ENCODE results near the gene XCR1.
"Not testable (repeated sequence)": the region's sequence is repeated elsewhere in the genome, so short reads cannot be mapped to it uniquely, and the experiment has no call there.

The XCR1 gene

GRCh38 chr3:46010519-46011113 is 16.7 kb downstream of the XCR1 start:
- no peak overlapping the region for H3K4me3 ChIP-seq (ENCODE audit: low read depth in 1 of 5, low read length in 5 of 5)
- H3K9ac ChIP-seq (ENCODE audit: low read length in 5 of 5) = no peak overlapping the region
- H3K9me3 ChIP-seq (ENCODE audit: control insufficient read depth in 5 of 5, low read length in 5 of 5) = no peaks in the 10 kb centered on the region
- H3K36me3 ChIP-seq (ENCODE audit: control insufficient read depth in 5 of 5, insufficient read depth in 5 of 5, low read length in 5 of 5) = no peaks in the 10 kb centered on the region
- H3K4me1 ChIP-seq (ENCODE audit: control insufficient read depth in 5 of 5, insufficient read depth in 5 of 5, low read length in 5 of 5) = peaks cover 0 to 14% (median 9%) of the 10 kb centered on the region in 5 donors
- H3K27ac ChIP-seq (ENCODE audit: low read depth, low read length) = no peak overlapping the region
- no peaks in the 10 kb centered on the region for H3K27me3 ChIP-seq (ENCODE audit: control insufficient read depth in 5 of 5, insufficient read depth in 4 of 5, low read length in 5 of 5)

DNA sequence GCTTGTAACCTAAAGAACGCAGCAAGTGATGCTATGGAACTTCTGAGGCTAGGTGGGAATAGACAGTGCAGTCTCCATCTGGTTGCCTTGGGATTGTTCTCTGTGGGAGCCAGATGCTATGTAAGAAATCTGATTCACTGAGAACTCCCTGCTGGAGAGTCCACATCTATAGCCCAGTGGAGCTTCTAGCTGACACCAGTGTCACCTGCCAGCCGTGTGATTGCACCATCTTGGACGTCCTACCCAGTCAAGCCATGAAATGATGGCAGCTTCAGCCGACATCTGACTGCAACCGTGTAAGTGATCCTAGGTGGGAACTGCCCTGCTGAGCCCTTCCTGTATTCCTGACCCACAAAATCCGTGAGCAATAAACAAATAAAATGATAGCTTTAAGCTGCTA is 19.2 kb downstream of the XCR1 start:
- Histone ChIP-seq H3K9me3 (ENCODE audit: control insufficient read depth in 5 of 5, low read length in 5 of 5) (no peaks in the 10 kb centered on the region), H3K4me3 (ENCODE audit: low read depth in 1 of 5, low read length in 5 of 5) (no peak overlapping the region), H3K4me1 (ENCODE audit: control insufficient read depth in 5 of 5, insufficient read depth in 5 of 5, low read length in 5 of 5) (peaks cover 0 to 16% (median 9%) of the 10 kb centered on the region in 5 donors), H3K27ac (ENCODE audit: low read depth, low read length) (no peak overlapping the region), H3K27me3 (ENCODE audit: control insufficient read depth in 5 of 5, insufficient read depth in 4 of 5, low read length in 5 of 5) (no peaks in the 10 kb centered on the region), H3K9ac (ENCODE audit: low read length in 5 of 5) (no peak overlapping the region), H3K36me3 (ENCODE audit: control insufficient read depth in 5 of 5, insufficient read depth in 5 of 5, low read length in 5 of 5) (no peaks in the 10 kb centered on the region)

- H3K4me3 ChIP-seq (ENCODE audit: low read depth in 1 of 5, low read length in 5 of 5) = no peak overlapping the region
- no peak overlapping the region for H3K9ac ChIP-seq (ENCODE audit: low read length in 5 of 5)
- peaks cover 0 to 16% (median 9%) of the 10 kb centered on the region in 5 donors for H3K4me1 ChIP-seq (ENCODE audit: control insufficient read depth in 5 of 5, insufficient read depth in 5 of 5, low read length in 5 of 5)
- H3K9me3 ChIP-seq (ENCODE audit: control insufficient read depth in 5 of 5, low read length in 5 of 5) = no peaks in the 10 kb centered on the region
- peak overlapping the region; percentile 51 for H3K27ac ChIP-seq (ENCODE audit: low read depth, low read length)
- H3K27me3 ChIP-seq (ENCODE audit: control insufficient read depth in 5 of 5, insufficient read depth in 4 of 5, low read length in 5 of 5) = no peaks in the 10 kb centered on the region
- H3K36me3 ChIP-seq (ENCODE audit: control insufficient read depth in 5 of 5, insufficient read depth in 5 of 5, low read length in 5 of 5) = no peaks in the 10 kb centered on the region
These were observed 20.0 kb downstream of the XCR1 start for GRCh38 chr3:46007280-46007679.

DNA sequence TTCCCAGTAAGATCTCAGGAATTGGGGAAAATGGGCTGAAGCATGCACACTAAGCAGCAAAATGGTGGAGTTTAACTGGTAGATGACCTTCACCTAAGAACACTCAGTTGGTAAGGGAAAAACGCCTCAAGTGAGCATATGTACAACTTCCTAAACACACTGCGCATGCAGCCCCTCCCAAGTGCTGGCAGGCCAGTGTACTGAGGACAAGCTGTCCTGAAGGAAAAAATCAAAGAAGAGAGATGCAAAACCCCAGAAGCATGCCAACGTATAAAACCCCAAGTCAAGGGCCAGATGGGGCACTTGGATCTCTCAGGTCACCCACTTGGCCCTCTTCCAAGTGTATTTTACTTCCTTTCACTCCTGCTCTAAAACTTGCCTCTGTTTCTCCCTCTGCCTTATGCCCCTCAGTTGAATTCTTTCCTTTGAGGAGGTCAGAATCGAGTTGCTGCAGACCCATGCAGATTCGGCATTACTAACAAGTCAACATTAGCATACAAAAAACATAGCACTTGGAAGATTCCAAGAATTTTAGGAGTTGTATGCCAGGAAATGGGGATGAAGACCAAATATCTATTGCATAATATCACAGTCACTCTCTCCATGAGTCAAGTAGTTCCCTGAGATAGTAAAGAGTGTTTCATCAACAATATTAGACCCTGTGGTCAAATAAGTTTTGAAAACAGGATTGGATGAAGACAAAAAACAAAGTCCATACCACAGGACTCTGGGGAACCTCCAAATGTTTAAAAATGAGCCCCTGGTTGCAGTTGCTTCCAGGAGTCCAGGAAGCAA is 20.8 kb downstream of the XCR1 start:
- Histone ChIP-seq H3K4me3 (ENCODE audit: low read depth in 1 of 5, low read length in 5 of 5) (peak overlapping the region in 1 of 5 donors; percentile 4), H3K27ac (ENCODE audit: low read depth, low read length) (peak overlapping the region; percentile 51), H3K9ac (ENCODE audit: low read length in 5 of 5) (peak overlapping the region in 1 of 5 donors; percentile 2), H3K4me1 (ENCODE audit: control insufficient read depth in 5 of 5, insufficient read depth in 5 of 5, low read length in 5 of 5) (peaks cover 0 to 16% (median 9%) of the 10 kb centered on the region in 5 donors), H3K9me3 (ENCODE audit: control insufficient read depth in 5 of 5, low read length in 5 of 5) (no peaks in the 10 kb centered on the region), H3K27me3 (ENCODE audit: control insufficient read depth in 5 of 5, insufficient read depth in 4 of 5, low read length in 5 of 5) (no peaks in the 10 kb centered on the region), H3K36me3 (ENCODE audit: control insufficient read depth in 5 of 5, insufficient read depth in 5 of 5, low read length in 5 of 5) (no peaks in the 10 kb centered on the region)

DNA sequence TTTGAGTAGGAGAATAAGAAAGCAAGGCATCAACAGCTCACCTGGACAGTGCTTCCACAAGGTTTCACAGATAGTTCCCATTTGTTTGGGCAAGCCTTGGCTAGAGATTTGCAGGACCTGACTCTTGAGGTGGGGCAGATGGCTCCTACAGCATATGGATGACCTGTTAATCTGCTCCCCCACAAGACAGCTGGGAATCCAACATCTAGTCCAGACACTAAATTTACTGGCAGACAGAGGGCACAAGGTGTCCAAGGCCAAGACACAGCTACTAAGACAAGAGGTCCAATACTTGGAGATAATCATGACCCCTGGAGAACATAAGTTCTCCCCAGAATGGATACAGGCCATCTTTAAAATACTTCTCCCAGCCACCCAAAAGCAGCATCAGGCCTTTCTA is 23.6 kb downstream of the XCR1 start:
- not testable (repeated sequence) for H3K4me3 ChIP-seq (ENCODE audit: low read depth in 1 of 5, low read length in 5 of 5); H3K36me3 ChIP-seq (ENCODE audit: control insufficient read depth in 5 of 5, insufficient read depth in 5 of 5, low read length in 5 of 5)

GRCh38 chr3:46001178-46001577 is 26.1 kb downstream of the XCR1 start:
- Histone ChIP-seq H3K4me3 (ENCODE audit: low read depth in 1 of 5, low read length in 5 of 5) (no peak overlapping the region), H3K9ac (ENCODE audit: low read length in 5 of 5) (no peak overlapping the region), H3K36me3 (ENCODE audit: control insufficient read depth in 5 of 5, insufficient read depth in 5 of 5, low read length in 5 of 5) (no peaks in the 10 kb centered on the region), H3K4me1 (ENCODE audit: control insufficient read depth in 5 of 5, insufficient read depth in 5 of 5, low read length in 5 of 5) (peaks cover 2 to 12% (median 6%) of the 10 kb centered on the region in 5 donors), H3K9me3 (ENCODE audit: control insufficient read depth in 5 of 5, low read length in 5 of 5) (no peaks in the 10 kb centered on the region), H3K27ac (ENCODE audit: low read depth, low read length) (no peak overlapping the region), H3K27me3 (ENCODE audit: control insufficient read depth in 5 of 5, insufficient read depth in 4 of 5, low read length in 5 of 5) (no peaks in the 10 kb centered on the region)

More for the DNA sequence above, 23.6 kb downstream of the XCR1 start:
- not testable (repeated sequence) for H3K27ac ChIP-seq (ENCODE audit: low read depth, low read length); H3K9ac ChIP-seq (ENCODE audit: low read length in 5 of 5); H3K27me3 ChIP-seq (ENCODE audit: control insufficient read depth in 5 of 5, insufficient read depth in 4 of 5, low read length in 5 of 5); H3K9me3 ChIP-seq (ENCODE audit: control insufficient read depth in 5 of 5, low read length in 5 of 5)
- peaks cover 0 to 16% (median 9%) of the 10 kb centered on the region in 5 donors for H3K4me1 ChIP-seq (ENCODE audit: control insufficient read depth in 5 of 5, insufficient read depth in 5 of 5, low read length in 5 of 5)

GRCh38 chr3:45997942-45998341 is 29.3 kb downstream of the XCR1 start:
- Histone ChIP-seq H3K36me3 (ENCODE audit: control insufficient read depth in 5 of 5, insufficient read depth in 5 of 5, low read length in 5 of 5) (no peaks in the 10 kb centered on the region), H3K27me3 (ENCODE audit: control insufficient read depth in 5 of 5, insufficient read depth in 4 of 5, low read length in 5 of 5) (no peaks in the 10 kb centered on the region), H3K9ac (ENCODE audit: low read length in 5 of 5) (no peak overlapping the region), H3K27ac (ENCODE audit: low read depth, low read length) (no peak overlapping the region), H3K9me3 (ENCODE audit: control insufficient read depth in 5 of 5, low read length in 5 of 5) (no peaks in the 10 kb centered on the region), H3K4me1 (ENCODE audit: control insufficient read depth in 5 of 5, insufficient read depth in 5 of 5, low read length in 5 of 5) (peaks cover 5 to 25% (median 21%) of the 10 kb centered on the region in 5 donors), H3K4me3 (ENCODE audit: low read depth in 1 of 5, low read length in 5 of 5) (no peak overlapping the region)

DNA sequence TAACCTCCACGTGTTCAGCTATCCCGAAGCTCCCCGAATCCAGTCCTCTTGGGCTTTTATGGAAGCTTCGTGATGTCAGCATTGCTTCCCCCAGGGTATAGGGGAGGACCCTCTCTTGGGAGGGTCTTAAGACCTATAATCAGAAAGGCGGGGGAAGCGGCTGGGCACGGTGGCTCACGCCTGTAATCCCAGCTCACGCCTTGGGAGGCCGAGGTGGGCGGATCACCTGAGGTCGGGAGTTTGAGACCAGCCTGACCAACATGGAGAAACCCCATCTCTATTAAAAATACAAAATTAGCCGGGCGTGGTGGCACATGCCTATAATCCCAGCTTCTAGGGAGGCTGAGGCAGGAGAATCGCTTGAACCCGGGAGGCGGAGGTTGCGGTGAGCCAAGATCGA is 29.8 kb downstream of the XCR1 start:
- peaks cover 5 to 29% (median 25%) of the 10 kb centered on the region in 5 donors for H3K4me1 ChIP-seq (ENCODE audit: control insufficient read depth in 5 of 5, insufficient read depth in 5 of 5, low read length in 5 of 5)
- H3K27me3 ChIP-seq (ENCODE audit: control insufficient read depth in 5 of 5, insufficient read depth in 4 of 5, low read length in 5 of 5); H3K9me3 ChIP-seq (ENCODE audit: control insufficient read depth in 5 of 5, low read length in 5 of 5); H3K27ac ChIP-seq (ENCODE audit: low read depth, low read length); H3K9ac ChIP-seq (ENCODE audit: low read length in 5 of 5); H3K4me3 ChIP-seq (ENCODE audit: low read depth in 1 of 5, low read length in 5 of 5); H3K36me3 ChIP-seq (ENCODE audit: control insufficient read depth in 5 of 5, insufficient read depth in 5 of 5, low read length in 5 of 5): not testable (repeated sequence)

- H3K9me3 ChIP-seq (ENCODE audit: control insufficient read depth in 5 of 5, low read length in 5 of 5) = no peaks in the 10 kb centered on the region
- H3K4me3 ChIP-seq (ENCODE audit: low read depth in 1 of 5, low read length in 5 of 5) = peak within 1 kb of the TSS; percentile 85 to 92 (median 89)
- no peaks in the 10 kb centered on the region for H3K27me3 ChIP-seq (ENCODE audit: control insufficient read depth in 5 of 5, insufficient read depth in 4 of 5, low read length in 5 of 5)
- H3K27ac ChIP-seq (ENCODE audit: low read depth, low read length) = peak within 1 kb of the TSS; percentile 85
- peaks cover 8 to 40% (median 33%) of the 10 kb centered on the region in 5 donors for H3K4me1 ChIP-seq (ENCODE audit: control insufficient read depth in 5 of 5, insufficient read depth in 5 of 5, low read length in 5 of 5)
- peak within 1 kb of the TSS; percentile 73 to 98 (median 94) for H3K9ac ChIP-seq (ENCODE audit: low read length in 5 of 5)
- H3K36me3 ChIP-seq (ENCODE audit: control insufficient read depth in 5 of 5, insufficient read depth in 5 of 5, low read length in 5 of 5) = no peaks in the 10 kb centered on the region
These were observed 31.8 kb downstream of the XCR1 start, which contains the start of gene FYCO1 for GRCh38 chr3:45995236-45996192. Gene FYCO1, minus strand, starts transcription at chr3:45995824. Its CDS starts 10,914 bp downstream, at chr3:45984910.

Data from subcutaneous abdominal adipose tissue (tissue), 5 donors.